HuH-7 (cell line): Measurements from ENCODE around the gene RBMY1E.
"Not testable (repeated sequence)": the region's sequence is repeated elsewhere in the genome, so short reads cannot be mapped to it uniquely, and the experiment has no call there.

Experiments used
- DNase-seq: peaks from one replicate; pipeline ENCODE4 v3.0.0; 2011; ENCODE audit warnings: low spot score

RBMY1E gene

DNA sequence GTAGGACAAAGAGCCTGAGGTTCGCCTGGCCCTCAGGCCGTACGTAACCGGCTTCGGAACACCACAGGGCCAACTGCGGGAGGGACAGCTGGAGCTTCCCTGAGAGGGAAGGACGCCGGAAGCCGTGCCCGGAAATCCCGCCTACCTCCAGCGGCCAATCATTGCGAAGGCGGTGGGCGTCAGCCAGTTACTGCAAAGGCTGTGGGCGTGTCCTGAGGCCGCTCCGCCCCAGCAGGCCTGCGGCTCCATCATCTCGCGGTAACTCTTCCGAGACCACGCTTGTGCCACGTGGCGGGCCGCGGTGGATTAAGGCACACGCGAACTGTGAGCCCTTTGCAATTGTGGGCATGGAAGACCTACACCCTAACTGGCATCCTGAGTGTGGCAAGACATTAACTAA is at the start of gene RBMY1E:
Gene RBMY1E (minus strand): TSS at position 101 of the 400 bp plus-strand sequence. CDS start 1,978 bp downstream, outside the sequence.
- DNase-seq: not testable (repeated sequence)

DNA sequence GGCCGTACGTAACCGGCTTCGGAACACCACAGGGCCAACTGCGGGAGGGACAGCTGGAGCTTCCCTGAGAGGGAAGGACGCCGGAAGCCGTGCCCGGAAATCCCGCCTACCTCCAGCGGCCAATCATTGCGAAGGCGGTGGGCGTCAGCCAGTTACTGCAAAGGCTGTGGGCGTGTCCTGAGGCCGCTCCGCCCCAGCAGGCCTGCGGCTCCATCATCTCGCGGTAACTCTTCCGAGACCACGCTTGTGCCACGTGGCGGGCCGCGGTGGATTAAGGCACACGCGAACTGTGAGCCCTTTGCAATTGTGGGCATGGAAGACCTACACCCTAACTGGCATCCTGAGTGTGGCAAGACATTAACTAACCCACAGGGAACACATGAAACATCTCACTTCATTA is 23.4 kb downstream of the RBMY1E start, which contains the start of gene RBMY1D:
Gene RBMY1D (minus strand): TSS at position 101 of the 400 bp plus-strand sequence. CDS start 2,013 bp downstream, outside the sequence.
- not testable (repeated sequence) for DNase-seq

DNA sequence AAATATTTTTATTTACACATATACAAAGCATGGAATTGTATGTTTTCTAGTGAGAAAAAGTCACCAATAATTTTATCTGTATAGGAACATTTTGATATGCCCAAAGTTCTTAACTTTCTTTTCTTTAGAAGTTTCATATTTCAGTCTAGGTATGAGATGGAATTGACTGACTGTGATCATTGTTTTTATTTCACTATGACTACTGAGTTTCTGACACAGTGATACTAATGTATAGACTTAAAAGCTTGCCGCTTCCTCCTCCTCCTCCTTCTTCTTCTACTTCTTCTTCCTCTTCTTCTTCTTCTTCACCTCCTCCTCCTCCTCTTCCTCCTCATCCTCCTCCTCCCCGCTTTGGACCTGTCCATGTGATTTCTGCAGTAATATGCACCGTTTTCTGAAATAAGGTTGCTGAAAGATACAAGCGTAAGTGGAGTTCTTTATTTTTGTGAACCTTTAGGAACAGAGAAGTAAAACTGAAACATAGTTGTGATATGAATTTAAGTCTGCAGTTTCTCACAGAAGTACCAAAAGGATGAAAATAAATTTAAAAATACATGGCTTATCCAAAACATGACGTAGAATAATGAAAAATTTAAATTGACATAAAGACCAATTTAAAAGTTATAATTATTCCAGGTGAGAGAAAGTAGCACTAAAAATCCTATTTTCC is 48.3 kb downstream of the RBMY1E start:
- DNase-seq: not testable (repeated sequence)
